ENCODE measurements around the gene VPS37D.
"Not testable (repeated sequence)": the region's sequence is repeated elsewhere in the genome, so short reads cannot be mapped to it uniquely, and the experiment has no call there.

- TF ChIP-seq CTCF (IDR thresholded peaks at IDR 0.05); FOXK1 (CRISPR knock-in tag; IDR thresholded peaks at IDR 0.05); USF2 (CRISPR knock-in tag; IDR thresholded peaks at IDR 0.05); ZSCAN18 (CRISPR knock-in tag; IDR thresholded peaks at IDR 0.05); CBFB (CRISPR knock-in tag; IDR thresholded peaks at IDR 0.05; ENCODE audit: low read depth); FOXP1 (CRISPR knock-in tag; IDR thresholded peaks at IDR 0.05; ENCODE audit: borderline replicate concordance); ARID4B (CRISPR knock-in tag; IDR thresholded peaks at IDR 0.05; ENCODE audit: borderline replicate concordance); CREM (CRISPR knock-in tag; IDR thresholded peaks at IDR 0.05); MAX (CRISPR knock-in tag; IDR thresholded peaks at IDR 0.05); SMAD3 (CRISPR knock-in tag; IDR thresholded peaks at IDR 0.05; ENCODE audit: borderline replicate concordance): not testable (repeated sequence)
Observed at GRCh38 chr7:73655309-73655708, 12.3 kb upstream of the VPS37D start.

Data from WTC11 (cell line).